Endothelial cell of umbilical vein (primary cell): ENCODE results near the gene IL17RB.

Experiments
- EZH2 ChIP-seq: IDR thresholded peaks from 2 replicates; pipeline ENCODE4 v1.6.1; 2012; ENCODE audit warnings: borderline replicate concordance, low read depth, mild to moderate bottlenecking, moderate library complexity, low read length, inconsistent platforms; ENCODE audit not compliant: severe bottlenecking
- JUN ChIP-seq: IDR thresholded peaks from 2 replicates; pipeline ENCODE4 v1.6.1; 2011; ENCODE audit warnings: borderline replicate concordance, low read depth; ENCODE audit not compliant: insufficient read length, insufficient read depth
- MYC ChIP-seq: IDR thresholded peaks from one replicate; pipeline ENCODE4 v1.6.1; 2011; ENCODE audit warnings: mild to moderate bottlenecking, low read depth, low read length
- POLR2A ChIP-seq: IDR thresholded peaks from 2 replicates; pipeline ENCODE4 v1.6.1; 2012; ENCODE audit warnings: low read depth, mild to moderate bottlenecking, control low read depth, low read length
- TF ChIP-seq, protein P1 (sequence below), 2 donors: IDR thresholded peaks; 1 replicate in 1 of 2; 2 replicates in 1 of 2; pipeline ENCODE4 v1.5.1; 2011; ENCODE audit warnings: low read length in 2 of 2, mild to moderate bottlenecking in 2 of 2, moderate library complexity in 2 of 2, control low read depth in 1 of 2, inconsistent platforms in 1 of 2, low read depth in 1 of 2; ENCODE audit not compliant: insufficient read depth in 1 of 2; ENCODE audit errors: extremely low read depth in 1 of 2
- TF ChIP-seq, protein P2 (sequence below): IDR thresholded peaks from 2 replicates; pipeline ENCODE4 v1.6.1; 2011; ENCODE audit not compliant: insufficient read depth, insufficient read length

DNA sequence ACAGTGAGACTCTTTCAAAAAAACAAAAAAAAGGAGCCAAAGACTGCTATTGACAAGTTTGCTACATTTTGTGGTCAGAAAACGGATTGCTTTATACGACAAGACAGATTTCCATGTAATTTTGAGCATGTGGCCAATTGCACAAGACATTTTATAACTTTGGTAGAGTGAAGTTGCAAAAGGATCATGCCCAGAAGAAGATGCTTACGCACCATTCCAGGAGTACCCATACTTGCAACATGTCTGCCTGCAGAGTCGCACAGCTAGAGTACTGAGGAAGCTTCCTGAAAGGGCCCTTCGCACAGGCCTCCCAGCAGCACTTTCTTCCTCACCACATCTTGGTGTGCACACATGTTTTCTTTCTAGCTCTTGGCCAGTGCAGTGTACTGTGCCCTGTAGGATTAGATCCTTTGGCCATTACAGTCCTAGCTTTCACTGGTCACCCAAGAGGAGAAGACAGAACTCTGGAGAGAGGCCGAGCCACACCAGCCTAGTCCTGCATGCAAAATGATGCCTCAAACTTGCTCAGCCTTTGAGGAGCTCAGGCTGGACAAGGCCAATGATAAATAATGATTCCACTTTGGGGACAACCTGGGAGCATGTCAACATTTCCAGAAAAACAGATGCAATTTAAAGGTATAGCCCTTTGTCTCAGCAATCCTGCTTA, 11.8 kb upstream of the IL17RB start:
- TF ChIP-seq, protein P1, sequence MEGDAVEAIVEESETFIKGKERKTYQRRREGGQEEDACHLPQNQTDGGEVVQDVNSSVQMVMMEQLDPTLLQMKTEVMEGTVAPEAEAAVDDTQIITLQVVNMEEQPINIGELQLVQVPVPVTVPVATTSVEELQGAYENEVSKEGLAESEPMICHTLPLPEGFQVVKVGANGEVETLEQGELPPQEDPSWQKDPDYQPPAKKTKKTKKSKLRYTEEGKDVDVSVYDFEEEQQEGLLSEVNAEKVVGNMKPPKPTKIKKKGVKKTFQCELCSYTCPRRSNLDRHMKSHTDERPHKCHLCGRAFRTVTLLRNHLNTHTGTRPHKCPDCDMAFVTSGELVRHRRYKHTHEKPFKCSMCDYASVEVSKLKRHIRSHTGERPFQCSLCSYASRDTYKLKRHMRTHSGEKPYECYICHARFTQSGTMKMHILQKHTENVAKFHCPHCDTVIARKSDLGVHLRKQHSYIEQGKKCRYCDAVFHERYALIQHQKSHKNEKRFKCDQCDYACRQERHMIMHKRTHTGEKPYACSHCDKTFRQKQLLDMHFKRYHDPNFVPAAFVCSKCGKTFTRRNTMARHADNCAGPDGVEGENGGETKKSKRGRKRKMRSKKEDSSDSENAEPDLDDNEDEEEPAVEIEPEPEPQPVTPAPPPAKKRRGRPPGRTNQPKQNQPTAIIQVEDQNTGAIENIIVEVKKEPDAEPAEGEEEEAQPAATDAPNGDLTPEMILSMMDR (IDR thresholded peaks at IDR 0.05; ENCODE audit: extremely low read depth in 1 of 2, insufficient read depth in 1 of 2, low read depth in 1 of 2, low read length in 2 of 2), result no peak
- TF ChIP-seq POLR2A (no peak), EZH2 (no peak), MYC (no peak), JUN (no peak)
- TF ChIP-seq, protein P2, sequence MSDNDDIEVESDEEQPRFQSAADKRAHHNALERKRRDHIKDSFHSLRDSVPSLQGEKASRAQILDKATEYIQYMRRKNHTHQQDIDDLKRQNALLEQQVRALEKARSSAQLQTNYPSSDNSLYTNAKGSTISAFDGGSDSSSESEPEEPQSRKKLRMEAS, result no peak
